ENCODE measurements around the gene BPHL. TPM values are rescaled to one million over a fixed set of nuclear protein-coding genes. Genes with fewer than 3 reads are reported as not detected.
"Not testable (repeated sequence)": the region's sequence is repeated elsewhere in the genome, so short reads cannot be mapped to it uniquely, and the experiment has no call there.

Gene BPHL
- total RNA-seq, 1 donor from 2014 or later, result 12.1 TPM

DNA sequence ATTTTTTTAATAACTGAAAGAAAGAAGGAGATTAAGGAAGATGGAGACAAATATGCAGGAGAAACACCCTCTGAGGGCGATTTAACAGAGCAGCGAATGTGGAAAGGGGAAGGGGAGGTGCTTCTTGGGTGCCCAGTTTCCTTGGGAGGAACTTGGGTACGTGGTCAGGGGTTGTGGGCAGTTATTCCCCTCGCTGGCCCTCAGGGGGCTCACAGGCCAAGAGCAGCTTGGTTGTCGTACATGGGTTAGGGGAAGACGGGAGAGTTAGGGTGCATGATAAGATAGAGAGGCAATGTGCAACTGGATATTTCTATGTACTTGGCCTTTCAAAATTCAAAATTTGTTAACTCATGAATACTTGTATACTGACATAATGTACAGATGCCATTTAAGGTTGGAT, 45.9 kb downstream of the BPHL start:
- peaks cover 5% of the 10 kb centered on the region for H3K36me3 Mint-ChIP-seq (ENCODE audit: low read depth)
- peaks cover 4% of the 10 kb centered on the region for H3K9me3 Mint-ChIP-seq
- H3K27ac Mint-ChIP-seq, result no peak overlapping the region
- H3K27me3 Mint-ChIP-seq (ENCODE audit: low read depth), result peaks cover 52% of the 10 kb centered on the region
- peaks cover 17% of the 10 kb centered on the region for H3K4me1 Mint-ChIP-seq (ENCODE audit: low read depth)
- no peak overlapping the region for H3K4me3 Mint-ChIP-seq (ENCODE audit: low read depth)
- DNase-seq (ENCODE audit: low spot score), result no peak
- intact Hi-C loops (cut with micrococcal nuclease), result no loop called here

- H3K27me3 Mint-ChIP-seq (ENCODE audit: low read depth), result peaks cover 41% of the 10 kb centered on the region
- no peak for DNase-seq (ENCODE audit: low spot score)
- H3K27ac Mint-ChIP-seq, result no peak overlapping the region
- no peak overlapping the region for H3K4me3 Mint-ChIP-seq (ENCODE audit: low read depth)
- H3K4me1 Mint-ChIP-seq (ENCODE audit: low read depth), result peaks cover 10% of the 10 kb centered on the region
- H3K36me3 Mint-ChIP-seq (ENCODE audit: low read depth), result no peaks in the 10 kb centered on the region
- intact Hi-C loops (cut with micrococcal nuclease), result no loop called here
- no peaks in the 10 kb centered on the region for H3K9me3 Mint-ChIP-seq
These were observed 47.4 kb downstream of the BPHL start for GRCh38 chr6:3165631-3166534.

DNA sequence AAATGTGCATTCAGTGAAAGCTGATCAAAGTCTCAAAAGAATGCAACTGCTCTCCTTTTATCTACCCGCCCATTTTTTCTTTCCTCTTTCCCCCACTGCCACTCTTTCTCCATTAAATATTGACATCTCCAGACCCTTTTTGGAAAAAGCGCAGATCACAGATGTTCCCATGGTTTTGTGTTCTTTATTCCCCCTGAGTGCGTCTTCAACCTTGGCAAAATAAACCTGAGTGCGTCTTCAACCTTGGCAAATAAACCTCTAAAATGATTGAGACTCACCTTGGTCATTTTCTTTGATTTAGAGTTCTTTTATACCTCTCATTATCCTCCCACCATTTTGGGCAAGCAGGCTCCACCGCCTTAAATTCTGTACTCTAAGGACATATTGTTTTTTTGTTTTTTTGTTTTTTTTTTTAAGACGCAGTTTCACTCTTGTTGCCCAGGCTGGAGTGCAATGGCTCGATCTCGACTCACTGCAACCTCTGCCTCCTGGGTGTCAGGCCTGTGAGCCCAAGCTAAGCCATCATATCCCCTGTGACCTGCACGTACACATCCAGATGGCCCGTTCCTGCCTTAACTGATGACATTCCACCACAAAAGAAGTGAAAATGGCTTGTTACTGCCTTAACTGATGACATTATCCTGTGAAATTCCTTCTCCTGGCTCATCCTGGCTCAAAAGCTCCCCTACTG, 48.2 kb downstream of the BPHL start:
- H3K9me3 Mint-ChIP-seq; H3K4me3 Mint-ChIP-seq (ENCODE audit: low read depth); DNase-seq (ENCODE audit: low spot score); intact Hi-C loops (cut with micrococcal nuclease); H3K27ac Mint-ChIP-seq; H3K36me3 Mint-ChIP-seq (ENCODE audit: low read depth): not testable (repeated sequence)
- Mint-ChIP-seq H3K27me3 (ENCODE audit: low read depth) (peaks cover 39% of the 10 kb centered on the region), H3K4me1 (ENCODE audit: low read depth) (peaks cover 10% of the 10 kb centered on the region)

GRCh38 chr6:3168046-3168445, 49.5 kb downstream of the BPHL start:
- H3K27me3 Mint-ChIP-seq (ENCODE audit: low read depth), result peaks cover 33% of the 10 kb centered on the region
- H3K36me3 Mint-ChIP-seq (ENCODE audit: low read depth); H3K27ac Mint-ChIP-seq; H3K9me3 Mint-ChIP-seq; H3K4me3 Mint-ChIP-seq (ENCODE audit: low read depth); intact Hi-C loops (cut with micrococcal nuclease); H3K4me1 Mint-ChIP-seq (ENCODE audit: low read depth); DNase-seq (ENCODE audit: low spot score): not testable (repeated sequence)

DNA sequence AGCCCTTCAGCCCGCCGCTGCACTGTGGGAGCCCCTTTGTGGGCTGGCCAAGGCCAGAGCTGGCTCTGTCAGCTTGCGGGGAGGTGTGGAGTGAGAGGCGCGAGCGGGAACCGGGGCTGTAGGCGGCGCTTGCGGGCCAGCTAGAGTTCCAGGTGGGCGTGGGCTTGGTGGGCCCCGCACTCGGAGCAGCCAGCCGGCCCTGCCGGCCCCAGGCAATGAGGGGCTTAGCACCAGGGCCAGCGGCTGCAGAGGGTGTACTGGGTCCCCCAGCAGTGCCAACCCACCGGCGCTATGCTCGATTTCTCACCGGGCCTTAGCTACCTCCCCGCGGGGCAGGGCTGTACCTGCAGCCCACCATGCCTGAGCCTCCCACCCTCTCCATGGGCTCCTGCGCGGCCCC, 52.2 kb downstream of the BPHL start:
- H3K4me3 Mint-ChIP-seq (ENCODE audit: low read depth); H3K27ac Mint-ChIP-seq; intact Hi-C loops (cut with micrococcal nuclease); H3K4me1 Mint-ChIP-seq (ENCODE audit: low read depth); DNase-seq (ENCODE audit: low spot score); H3K9me3 Mint-ChIP-seq; H3K36me3 Mint-ChIP-seq (ENCODE audit: low read depth): not testable (repeated sequence)
- peaks cover 22% of the 10 kb centered on the region for H3K27me3 Mint-ChIP-seq (ENCODE audit: low read depth)

DNA sequence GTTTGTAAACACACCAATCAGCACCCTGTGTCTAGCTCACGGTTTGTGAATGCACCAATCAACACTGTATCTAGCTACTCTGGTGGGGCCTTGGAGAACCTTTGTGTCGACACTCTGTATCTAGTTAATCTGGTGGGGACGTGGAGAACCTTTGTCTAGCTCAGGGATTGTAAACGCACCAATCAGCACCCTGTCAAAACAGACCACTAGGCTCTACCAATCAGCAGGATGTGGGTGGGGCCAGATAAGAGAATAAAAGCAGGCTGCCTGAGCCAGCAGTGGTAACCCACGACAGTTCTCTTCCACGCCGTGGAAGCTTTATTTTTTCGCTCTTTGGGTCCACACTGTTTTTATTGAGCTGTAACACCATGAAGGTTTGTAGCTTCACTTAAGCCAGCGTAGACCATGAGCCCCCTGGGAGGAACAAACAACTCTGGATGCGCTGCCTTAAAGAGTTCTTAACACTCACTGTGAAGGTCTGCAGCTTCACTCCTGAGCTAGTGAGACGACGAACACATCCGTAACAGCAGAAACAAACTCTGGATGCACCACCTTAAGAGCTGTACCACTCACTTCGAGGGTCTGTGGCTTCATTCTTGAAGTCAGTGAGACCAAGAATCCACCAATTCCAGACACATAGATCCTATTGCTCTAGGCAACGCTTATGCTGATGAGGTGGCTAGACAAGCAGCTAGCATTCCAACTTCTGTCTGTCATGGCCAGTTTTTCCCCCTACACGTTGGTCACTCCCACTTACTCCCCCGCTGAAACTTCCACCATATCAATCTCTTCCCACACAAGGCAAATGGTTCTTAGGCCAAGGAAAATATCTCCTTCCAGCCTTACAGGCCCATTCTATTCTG, 53.0 kb downstream of the BPHL start:
- H3K4me3 Mint-ChIP-seq (ENCODE audit: low read depth); intact Hi-C loops (cut with micrococcal nuclease); H3K4me1 Mint-ChIP-seq (ENCODE audit: low read depth); H3K36me3 Mint-ChIP-seq (ENCODE audit: low read depth); H3K27ac Mint-ChIP-seq; H3K9me3 Mint-ChIP-seq; DNase-seq (ENCODE audit: low spot score): not testable (repeated sequence)
- peaks cover 20% of the 10 kb centered on the region for H3K27me3 Mint-ChIP-seq (ENCODE audit: low read depth)

- H3K36me3 Mint-ChIP-seq (ENCODE audit: low read depth); H3K9me3 Mint-ChIP-seq; H3K4me3 Mint-ChIP-seq (ENCODE audit: low read depth); H3K4me1 Mint-ChIP-seq (ENCODE audit: low read depth); DNase-seq (ENCODE audit: low spot score); intact Hi-C loops (cut with micrococcal nuclease); H3K27ac Mint-ChIP-seq: not testable (repeated sequence)
- H3K27me3 Mint-ChIP-seq (ENCODE audit: low read depth), result peaks cover 10% of the 10 kb centered on the region
These were observed 54.3 kb downstream of the BPHL start for GRCh38 chr6:3172789-3173188.

DNA sequence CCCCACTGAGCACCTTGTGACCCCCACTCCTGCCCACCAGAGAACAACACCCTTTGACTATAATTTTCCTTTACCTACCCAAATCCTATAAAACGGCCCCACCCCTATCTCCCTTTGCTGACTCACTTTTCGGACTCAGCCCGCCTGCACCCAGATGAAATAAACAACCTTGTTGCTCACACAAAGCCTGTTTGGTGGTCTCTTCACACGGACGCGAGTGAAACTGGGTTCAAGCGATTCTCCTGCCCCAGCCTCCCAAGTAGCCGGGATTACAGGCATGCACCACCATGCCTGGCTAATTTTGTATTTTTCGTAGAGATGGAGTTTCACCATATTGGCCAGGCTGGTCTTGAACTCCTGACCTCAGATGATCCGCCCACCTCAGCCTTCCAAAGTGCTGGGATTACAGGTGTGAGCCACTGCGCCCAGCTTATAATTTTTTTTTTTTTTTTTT, 55.2 kb downstream of the BPHL start:
- H3K4me3 Mint-ChIP-seq (ENCODE audit: low read depth); H3K36me3 Mint-ChIP-seq (ENCODE audit: low read depth); H3K4me1 Mint-ChIP-seq (ENCODE audit: low read depth): not testable (repeated sequence)

DNA sequence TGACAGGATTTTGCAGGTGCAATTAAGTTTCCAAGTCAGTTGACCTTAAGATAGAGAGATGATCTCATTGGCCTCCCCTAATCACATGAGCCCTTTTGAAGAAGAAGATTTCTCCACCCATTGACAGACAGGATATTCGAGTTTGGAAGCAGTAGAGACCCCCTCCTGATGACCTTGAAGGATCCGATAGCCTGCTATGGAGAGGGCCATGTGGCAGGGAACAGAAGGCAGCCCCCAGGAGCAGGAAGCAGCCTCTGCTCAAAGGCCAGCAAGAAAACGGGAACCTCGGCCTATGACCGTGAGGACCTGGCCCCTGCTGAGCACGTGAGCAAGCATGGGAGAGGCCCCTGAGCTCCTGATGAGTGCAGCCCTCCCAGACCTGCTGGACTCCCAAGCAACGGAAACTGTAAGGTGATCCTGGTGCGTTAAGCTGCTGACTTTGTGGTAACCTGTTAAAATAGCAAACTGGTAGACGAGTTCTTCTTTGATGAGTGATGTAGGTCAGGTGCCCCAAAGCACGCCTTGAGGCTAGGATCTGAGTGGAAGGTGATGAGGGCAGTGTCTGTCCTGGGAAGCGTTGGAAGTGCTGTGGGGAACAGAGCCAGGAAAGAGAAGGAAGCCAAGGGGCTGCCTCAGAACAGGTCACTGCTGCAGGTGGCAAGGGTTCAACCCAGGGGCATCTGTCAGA, 57.3 kb downstream of the BPHL start:
- H3K27ac Mint-ChIP-seq, result no peak overlapping the region
- no peak for DNase-seq (ENCODE audit: low spot score)
- peaks cover 17% of the 10 kb centered on the region for H3K27me3 Mint-ChIP-seq (ENCODE audit: low read depth)
- H3K9me3 Mint-ChIP-seq, result no peaks in the 10 kb centered on the region
- peaks cover 4% of the 10 kb centered on the region for H3K4me1 Mint-ChIP-seq (ENCODE audit: low read depth)
- intact Hi-C loops (cut with micrococcal nuclease), result no loop called here
- H3K36me3 Mint-ChIP-seq (ENCODE audit: low read depth), result no peaks in the 10 kb centered on the region
- no peak overlapping the region for H3K4me3 Mint-ChIP-seq (ENCODE audit: low read depth)

More for the DNA sequence above, 55.2 kb downstream of the BPHL start:
- intact Hi-C loops (cut with micrococcal nuclease); H3K9me3 Mint-ChIP-seq; DNase-seq (ENCODE audit: low spot score); H3K27ac Mint-ChIP-seq: not testable (repeated sequence)
- peaks cover 11% of the 10 kb centered on the region for H3K27me3 Mint-ChIP-seq (ENCODE audit: low read depth)

GRCh38 chr6:3176562-3177355, 58.2 kb downstream of the BPHL start:
- no peak for DNase-seq (ENCODE audit: low spot score)
- Mint-ChIP-seq H3K27me3 (ENCODE audit: low read depth) (peaks cover 20% of the 10 kb centered on the region), H3K4me1 (ENCODE audit: low read depth) (peaks cover 4% of the 10 kb centered on the region), H3K27ac (no peak overlapping the region), H3K4me3 (ENCODE audit: low read depth) (no peak overlapping the region), H3K36me3 (ENCODE audit: low read depth) (no peaks in the 10 kb centered on the region), H3K9me3 (no peaks in the 10 kb centered on the region)
- intact Hi-C loops (cut with micrococcal nuclease), result no loop called here

GRCh38 chr6:3178666-3179065, 60.2 kb downstream of the BPHL start:
- H3K27ac Mint-ChIP-seq; intact Hi-C loops (cut with micrococcal nuclease); H3K4me1 Mint-ChIP-seq (ENCODE audit: low read depth); DNase-seq (ENCODE audit: low spot score); H3K36me3 Mint-ChIP-seq (ENCODE audit: low read depth); H3K4me3 Mint-ChIP-seq (ENCODE audit: low read depth); H3K9me3 Mint-ChIP-seq: not testable (repeated sequence)
- peaks cover 22% of the 10 kb centered on the region for H3K27me3 Mint-ChIP-seq (ENCODE audit: low read depth)

Data from activated T-helper 2 cell treated with anti-CD3 and anti-CD28 coated beads, Interferon-gamma antibody, Interleukin-2, Interleukin-4, amounts not matched to agents 10 μg/mL and 5 μg/mL and 100 μg/mL, durations not matched to agents 14 hours and 24 hours and 36 hours (primary cell).